Measurements from ENCODE around the gene KANK4. TPM values are rescaled to one million over a fixed set of nuclear protein-coding genes. Genes with fewer than 3 reads are reported as not detected.

The KANK4 gene
- total RNA-seq, 1 donor from 2014 or later = not detected

GRCh38 chr1:62307895-62308492, 11.2 kb downstream of the KANK4 start:
- DNase-seq (ENCODE audit: low spot score) = no peak

GRCh38 chr1:62307446-62307845, 11.8 kb downstream of the KANK4 start:
- no peaks in the 10 kb centered on the region for H3K9me3 Mint-ChIP-seq
- no peak for DNase-seq (ENCODE audit: low spot score)
- H3K27ac Mint-ChIP-seq = no peak overlapping the region
- intact Hi-C loops (cut with micrococcal nuclease) = no loop called here
- no peak overlapping the region for H3K4me3 Mint-ChIP-seq
- no peaks in the 10 kb centered on the region for H3K27me3 Mint-ChIP-seq (ENCODE audit: insufficient read depth)
- H3K4me1 Mint-ChIP-seq (ENCODE audit: low read depth) = no peaks in the 10 kb centered on the region
- no peaks in the 10 kb centered on the region for H3K36me3 Mint-ChIP-seq (ENCODE audit: low read depth)

More at GRCh38 chr1:62307895-62308492, 11.2 kb downstream of the KANK4 start:
- Mint-ChIP-seq H3K27me3 (ENCODE audit: insufficient read depth) (no peaks in the 10 kb centered on the region), H3K4me1 (ENCODE audit: low read depth) (no peaks in the 10 kb centered on the region), H3K9me3 (no peaks in the 10 kb centered on the region), H3K27ac (no peak overlapping the region), H3K36me3 (ENCODE audit: low read depth) (no peaks in the 10 kb centered on the region), H3K4me3 (no peak overlapping the region)
- intact Hi-C loops (cut with micrococcal nuclease) = no loop called here

GRCh38 chr1:62306065-62306464, 13.2 kb downstream of the KANK4 start:
- H3K27me3 Mint-ChIP-seq (ENCODE audit: insufficient read depth) = no peaks in the 10 kb centered on the region
- H3K36me3 Mint-ChIP-seq (ENCODE audit: low read depth) = no peaks in the 10 kb centered on the region
- no peak overlapping the region for H3K27ac Mint-ChIP-seq
- H3K4me1 Mint-ChIP-seq (ENCODE audit: low read depth) = no peaks in the 10 kb centered on the region
- H3K9me3 Mint-ChIP-seq = no peaks in the 10 kb centered on the region
- no peak for DNase-seq (ENCODE audit: low spot score)
- intact Hi-C loops (cut with micrococcal nuclease) = no loop called here
- no peak overlapping the region for H3K4me3 Mint-ChIP-seq

GRCh38 chr1:62304975-62305374, 14.3 kb downstream of the KANK4 start:
- DNase-seq (ENCODE audit: low spot score) = no peak
- Mint-ChIP-seq H3K36me3 (ENCODE audit: low read depth) (no peaks in the 10 kb centered on the region), H3K27me3 (ENCODE audit: insufficient read depth) (no peaks in the 10 kb centered on the region), H3K4me3 (no peak overlapping the region), H3K27ac (no peak overlapping the region), H3K9me3 (no peaks in the 10 kb centered on the region), H3K4me1 (ENCODE audit: low read depth) (no peaks in the 10 kb centered on the region)
- intact Hi-C loops (cut with micrococcal nuclease) = no loop called here

- intact Hi-C loops (cut with micrococcal nuclease) = no loop called here
- H3K4me3 Mint-ChIP-seq = no peak overlapping the region
- no peak overlapping the region for H3K27ac Mint-ChIP-seq
- DNase-seq (ENCODE audit: low spot score) = no peak
- H3K36me3 Mint-ChIP-seq (ENCODE audit: low read depth) = no peaks in the 10 kb centered on the region
- H3K27me3 Mint-ChIP-seq (ENCODE audit: insufficient read depth) = no peaks in the 10 kb centered on the region
- H3K4me1 Mint-ChIP-seq (ENCODE audit: low read depth) = no peaks in the 10 kb centered on the region
- no peaks in the 10 kb centered on the region for H3K9me3 Mint-ChIP-seq
Measured at GRCh38 chr1:62304515-62304914, 14.7 kb downstream of the KANK4 start.

- no peak for DNase-seq (ENCODE audit: low spot score)
- peaks cover 3% of the 10 kb centered on the region for H3K27me3 Mint-ChIP-seq (ENCODE audit: insufficient read depth)
- intact Hi-C loops (cut with micrococcal nuclease) = no loop called here
Measured at GRCh38 chr1:62301726-62302390, 17.4 kb downstream of the KANK4 start.

GRCh38 chr1:62299426-62300200, 19.6 kb downstream of the KANK4 start:
- Mint-ChIP-seq H3K4me1 (ENCODE audit: low read depth) (peaks cover 12% of the 10 kb centered on the region), H3K4me3 (no peak overlapping the region), H3K9me3 (no peaks in the 10 kb centered on the region), H3K27ac (no peak overlapping the region), H3K36me3 (ENCODE audit: low read depth) (no peaks in the 10 kb centered on the region), H3K27me3 (ENCODE audit: insufficient read depth) (peaks cover 3% of the 10 kb centered on the region)
- intact Hi-C loops (cut with micrococcal nuclease) = no loop called here
- DNase-seq (ENCODE audit: low spot score) = no peak

More at GRCh38 chr1:62301726-62302390, 17.4 kb downstream of the KANK4 start:
- no peak overlapping the region for H3K4me3 Mint-ChIP-seq
- H3K36me3 Mint-ChIP-seq (ENCODE audit: low read depth) = no peaks in the 10 kb centered on the region
- H3K9me3 Mint-ChIP-seq = no peaks in the 10 kb centered on the region
- no peak overlapping the region for H3K27ac Mint-ChIP-seq
- H3K4me1 Mint-ChIP-seq (ENCODE audit: low read depth) = no peaks in the 10 kb centered on the region

- no peak for DNase-seq (ENCODE audit: low spot score)
- Mint-ChIP-seq H3K4me3 (no peak overlapping the region), H3K27me3 (ENCODE audit: insufficient read depth) (peaks cover 3% of the 10 kb centered on the region), H3K27ac (no peak overlapping the region), H3K4me1 (ENCODE audit: low read depth) (peaks cover 12% of the 10 kb centered on the region), H3K36me3 (ENCODE audit: low read depth) (no peaks in the 10 kb centered on the region), H3K9me3 (no peaks in the 10 kb centered on the region)
- intact Hi-C loops (cut with micrococcal nuclease) = no loop called here
Measured at GRCh38 chr1:62295921-62296491, 23.2 kb downstream of the KANK4 start.

GRCh38 chr1:62294261-62294660, 25.0 kb downstream of the KANK4 start:
- Mint-ChIP-seq H3K9me3 (no peaks in the 10 kb centered on the region), H3K27ac (no peak overlapping the region), H3K4me3 (no peak overlapping the region), H3K36me3 (ENCODE audit: low read depth) (no peaks in the 10 kb centered on the region), H3K27me3 (ENCODE audit: insufficient read depth) (peaks cover 6% of the 10 kb centered on the region), H3K4me1 (ENCODE audit: low read depth) (peaks cover 12% of the 10 kb centered on the region)
- intact Hi-C loops (cut with micrococcal nuclease) = no loop called here
- DNase-seq (ENCODE audit: low spot score) = no peak

GRCh38 chr1:62288662-62289061, 30.6 kb downstream of the KANK4 start:
- H3K27me3 Mint-ChIP-seq (ENCODE audit: insufficient read depth) = peaks cover 10% of the 10 kb centered on the region
- H3K4me3 Mint-ChIP-seq = no peak overlapping the region
- no peak overlapping the region for H3K27ac Mint-ChIP-seq
- H3K9me3 Mint-ChIP-seq = no peaks in the 10 kb centered on the region
- H3K4me1 Mint-ChIP-seq (ENCODE audit: low read depth) = no peaks in the 10 kb centered on the region
- DNase-seq (ENCODE audit: low spot score) = no peak
- H3K36me3 Mint-ChIP-seq (ENCODE audit: low read depth) = no peaks in the 10 kb centered on the region
- intact Hi-C loops (cut with micrococcal nuclease) = no loop called here

GRCh38 chr1:62288224-62288623, 31.0 kb downstream of the KANK4 start:
- DNase-seq (ENCODE audit: low spot score) = no peak
- H3K27me3 Mint-ChIP-seq (ENCODE audit: insufficient read depth) = peaks cover 10% of the 10 kb centered on the region
- no peak overlapping the region for H3K4me3 Mint-ChIP-seq
- no peak overlapping the region for H3K27ac Mint-ChIP-seq
- no peaks in the 10 kb centered on the region for H3K4me1 Mint-ChIP-seq (ENCODE audit: low read depth)
- no peaks in the 10 kb centered on the region for H3K36me3 Mint-ChIP-seq (ENCODE audit: low read depth)
- H3K9me3 Mint-ChIP-seq = no peaks in the 10 kb centered on the region
- intact Hi-C loops (cut with micrococcal nuclease) = no loop called here

GRCh38 chr1:62286786-62287224, 32.4 kb downstream of the KANK4 start:
- intact Hi-C loops (cut with micrococcal nuclease) = no loop called here

More at GRCh38 chr1:62286786-62287224, 32.4 kb downstream of the KANK4 start:
- Mint-ChIP-seq H3K9me3 (no peaks in the 10 kb centered on the region), H3K36me3 (ENCODE audit: low read depth) (no peaks in the 10 kb centered on the region), H3K4me1 (ENCODE audit: low read depth) (no peaks in the 10 kb centered on the region), H3K27me3 (ENCODE audit: insufficient read depth) (peaks cover 10% of the 10 kb centered on the region), H3K27ac (no peak overlapping the region), H3K4me3 (no peak overlapping the region)
- DNase-seq (ENCODE audit: low spot score) = no peak
